SK-N-MC (cell line): ENCODE data around the gene IBSP.

Source experiments
- DNase-seq: peaks from one replicate; pipeline ENCODE4 v3.0.0-alpha.2; 2011; ENCODE audit warnings: low read depth, low spot score
- H3K27ac ChIP-seq: fragments of 200-600 bp; sonication (generic); 2 replicates; pipeline ENCODE4 v1.5.1; 2016; ENCODE audit warnings: mixed run types
- H3K36me3 ChIP-seq: fragments of 200-600 bp; sonication (generic); 2 replicates; pipeline ENCODE4 v1.6.1; 2017; ENCODE audit warnings: antibody characterized with exemption, low read length, mixed read lengths; ENCODE audit not compliant: insufficient read depth
- H3K4me3 ChIP-seq: fragments of 200-600 bp; sonication (generic); 2 replicates; pipeline ENCODE4 v1.5.1; 2016
- H3K9ac ChIP-seq: fragments of 200-600 bp; sonication (generic); 2 replicates; pipeline ENCODE4 v1.8.0; 2017; ENCODE audit warnings: mixed run types, mixed read lengths; ENCODE audit not compliant: insufficient read length
- H3K9me3 ChIP-seq: fragments of 200-600 bp; sonication (generic); 2 replicates; pipeline ENCODE4 v1.6.1; 2017; ENCODE audit warnings: low read depth, mild to moderate bottlenecking, antibody characterized with exemption, low read length, moderate library complexity, mixed read lengths
- EZH2 ChIP-seq: fragments of 200-600 bp; sonication (generic); IDR thresholded peaks from one replicate; pipeline ENCODE4 v1.6.1; 2017; ENCODE audit warnings: antibody characterized with exemption
- FOXP2 ChIP-seq: optimal IDR thresholded peaks from 2 replicates; pipeline ENCODE3; 2011; ENCODE audit warnings: mild to moderate bottlenecking, moderate library complexity; ENCODE audit not compliant: insufficient read depth; ENCODE audit errors: extremely low read length, control extremely low read depth
- POLR2AphosphoS5 ChIP-seq: IDR thresholded peaks from 2 replicates; pipeline ENCODE4 v1.6.1; 2012; ENCODE audit warnings: mild to moderate bottlenecking, low read depth, low read length, borderline replicate concordance

The IBSP gene

GRCh38 chr4:87799301-87800113 is at the start of gene IBSP:
Gene IBSP, plus strand, starts transcription at chr4:87799554. Its CDS starts 2,808 bp downstream, at chr4:87802362.
- H3K27ac ChIP-seq, result no peak within 1 kb of the TSS
- no peak within 1 kb of the TSS for H3K9ac ChIP-seq
- no peaks in the 10 kb centered on the region for H3K36me3 ChIP-seq
- H3K9me3 ChIP-seq, result no peaks in the 10 kb centered on the region
- H3K4me3 ChIP-seq, result no peak within 1 kb of the TSS
- no peak for DNase-seq
- no peak for TF ChIP-seq EZH2
- no peak for TF ChIP-seq POLR2AphosphoS5
- TF ChIP-seq FOXP2, result no peak

GRCh38 chr4:87749883-87750282 is 49.5 kb upstream of the IBSP start:
- Histone ChIP-seq H3K27ac (no peak overlapping the region), H3K9ac (no peak overlapping the region), H3K36me3 (no peaks in the 10 kb centered on the region), H3K9me3 (no peaks in the 10 kb centered on the region), H3K4me3 (no peak overlapping the region)
- no peak for TF ChIP-seq FOXP2
- no peak for TF ChIP-seq EZH2
- TF ChIP-seq POLR2AphosphoS5, result no peak
- no peak for DNase-seq

- DNase-seq, result no peak
- Histone ChIP-seq H3K36me3 (no peaks in the 10 kb centered on the region), H3K4me3 (no peak overlapping the region), H3K27ac (no peak overlapping the region), H3K9ac (no peak overlapping the region), H3K9me3 (no peaks in the 10 kb centered on the region)
- TF ChIP-seq POLR2AphosphoS5 (no peak), FOXP2 (no peak), EZH2 (no peak)
Measured at GRCh38 chr4:87758270-87758669, 41.1 kb upstream of the IBSP start.

GRCh38 chr4:87762311-87762710 is 37.0 kb upstream of the IBSP start:
- TF ChIP-seq EZH2 (no peak), POLR2AphosphoS5 (no peak), FOXP2 (no peak)
- DNase-seq, result no peak
- Histone ChIP-seq H3K9ac (no peak overlapping the region), H3K27ac (no peak overlapping the region), H3K36me3 (no peaks in the 10 kb centered on the region), H3K4me3 (no peak overlapping the region), H3K9me3 (no peaks in the 10 kb centered on the region)

GRCh38 chr4:87781569-87781968 is 17.8 kb upstream of the IBSP start:
- TF ChIP-seq POLR2AphosphoS5 (no peak), EZH2 (no peak), FOXP2 (no peak)
- no peak overlapping the region for H3K9ac ChIP-seq
- no peak overlapping the region for H3K4me3 ChIP-seq
- H3K27ac ChIP-seq, result no peak overlapping the region
- DNase-seq, result no peak
- no peaks in the 10 kb centered on the region for H3K36me3 ChIP-seq
- no peaks in the 10 kb centered on the region for H3K9me3 ChIP-seq

GRCh38 chr4:87783781-87784180 is 15.6 kb upstream of the IBSP start:
- Histone ChIP-seq H3K36me3 (no peaks in the 10 kb centered on the region), H3K9me3 (no peaks in the 10 kb centered on the region), H3K9ac (no peak overlapping the region), H3K27ac (no peak overlapping the region), H3K4me3 (no peak overlapping the region)
- no peak for DNase-seq
- TF ChIP-seq POLR2AphosphoS5 (no peak), FOXP2 (no peak), EZH2 (no peak)

GRCh38 chr4:87785731-87786509 is 13.4 kb upstream of the IBSP start:
- no peaks in the 10 kb centered on the region for H3K9me3 ChIP-seq
- DNase-seq, result no peak
- no peaks in the 10 kb centered on the region for H3K36me3 ChIP-seq
- no peak overlapping the region for H3K27ac ChIP-seq
- H3K9ac ChIP-seq, result no peak overlapping the region
- TF ChIP-seq POLR2AphosphoS5, result no peak
- no peak for TF ChIP-seq EZH2
- TF ChIP-seq FOXP2, result no peak
- no peak overlapping the region for H3K4me3 ChIP-seq

GRCh38 chr4:87802858-87803257 is 3.5 kb downstream of the IBSP start:
- no peak for DNase-seq
- H3K9ac ChIP-seq, result no peak overlapping the region
- H3K9me3 ChIP-seq, result no peaks in the 10 kb centered on the region
- TF ChIP-seq FOXP2 (no peak), POLR2AphosphoS5 (no peak), EZH2 (no peak)
- H3K4me3 ChIP-seq, result no peak overlapping the region
- no peaks in the 10 kb centered on the region for H3K36me3 ChIP-seq
- no peak overlapping the region for H3K27ac ChIP-seq

- no peak for TF ChIP-seq EZH2
- TF ChIP-seq POLR2AphosphoS5, result no peak
- no peak for TF ChIP-seq FOXP2
- H3K9ac ChIP-seq, result no peak overlapping the region
- no peaks in the 10 kb centered on the region for H3K9me3 ChIP-seq
- DNase-seq, result no peak
- no peak overlapping the region for H3K4me3 ChIP-seq
- no peaks in the 10 kb centered on the region for H3K36me3 ChIP-seq
- H3K27ac ChIP-seq, result no peak overlapping the region
Measured at GRCh38 chr4:87803421-87803820, 4.1 kb downstream of the IBSP start.
